GM10266 (cell line): ENCODE measurements around the gene CCNB1IP1.

ENCODE experiments used
- DNase-seq: peaks from one replicate; pipeline ENCODE4 v3.0.0; 2012; ENCODE audit errors: extremely low spot score
- CTCF ChIP-seq: IDR thresholded peaks from 2 replicates; pipeline ENCODE4 v1.5.1; 2012; ENCODE audit warnings: mild to moderate bottlenecking, low read depth; ENCODE audit not compliant: control insufficient read depth, insufficient read depth; ENCODE audit errors: missing control alignments

Gene CCNB1IP1

GRCh38 chr14:20332788-20333493 lies at the start of gene CCNB1IP1:
Gene CCNB1IP1 (minus strand): TSS chr14:20333279. CDS start chr14:20316523, 16,756 bp downstream.
- TF ChIP-seq CTCF = no peak
- peak; percentile 86 for DNase-seq

- TF ChIP-seq CTCF = no peak
- DNase-seq = no peak
Measured at GRCh38 chr14:20382526-20382925, 49.4 kb upstream of the CCNB1IP1 start.

GRCh38 chr14:20381341-20381740 lies 48.3 kb upstream of the CCNB1IP1 start:
- TF ChIP-seq CTCF = no peak
- DNase-seq = no peak

DNA sequence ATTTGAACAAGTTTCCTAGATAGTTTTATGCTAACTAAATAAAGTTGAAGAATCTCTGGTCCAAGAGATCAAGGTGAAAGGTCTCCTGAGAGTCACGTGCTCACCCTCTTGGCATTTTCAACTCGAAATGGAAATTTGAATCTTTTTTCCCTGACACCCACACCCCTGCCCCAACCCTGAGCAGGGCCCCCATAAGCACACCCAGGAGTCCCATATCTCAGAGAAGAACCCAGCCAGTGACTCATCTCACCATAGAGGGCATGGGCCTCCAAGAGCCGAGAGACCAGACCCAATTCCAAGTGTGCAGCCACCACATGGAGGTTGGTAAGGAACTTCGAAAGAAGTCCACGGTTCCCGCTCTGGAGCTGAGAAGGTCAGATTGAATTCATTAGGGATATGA lies 47.6 kb upstream of the CCNB1IP1 start:
- TF ChIP-seq CTCF = no peak
- no peak for DNase-seq

- DNase-seq = no peak
- TF ChIP-seq CTCF = no peak
Measured at GRCh38 chr14:20379743-20380142, 46.7 kb upstream of the CCNB1IP1 start.

- no peak for DNase-seq
- TF ChIP-seq CTCF = no peak
Measured at GRCh38 chr14:20377171-20377570, 44.1 kb upstream of the CCNB1IP1 start.

DNA sequence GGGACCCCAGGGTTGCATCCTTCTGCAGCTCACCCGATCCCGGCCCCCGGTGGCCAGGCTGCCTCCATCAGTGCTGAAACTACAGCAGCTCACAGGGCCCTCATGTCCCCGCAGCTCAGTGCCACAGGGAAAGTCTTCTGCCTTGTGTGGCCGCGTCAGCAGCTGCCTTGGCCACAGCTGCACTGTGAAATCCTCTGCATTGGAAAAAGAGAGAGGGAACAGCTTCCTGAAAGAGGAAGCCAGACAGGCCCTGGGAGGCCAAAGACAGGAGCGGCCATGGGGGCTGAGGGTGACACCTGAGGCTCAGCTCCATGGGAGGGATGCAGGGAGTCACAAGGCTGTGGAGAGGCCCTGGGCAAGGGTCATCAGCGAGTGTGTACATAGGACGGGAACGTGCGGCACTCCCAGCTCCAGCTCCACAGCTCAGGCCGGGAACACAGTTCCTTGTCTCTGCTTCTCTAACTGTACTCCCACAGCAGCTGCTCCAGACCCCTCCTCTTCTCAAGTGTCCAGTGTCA lies 43.1 kb upstream of the CCNB1IP1 start:
- DNase-seq = no peak
- TF ChIP-seq CTCF = no peak
